Heart left ventricle (tissue), 13 donors: ENCODE results near the gene MRC2.

Source experiments
- POLR2A ChIP-seq, 2 donors: fragments of 450-650 bp; IDR thresholded peaks; one replicate each; pipeline ENCODE4 v1.6.1; 2017; ENCODE audit warnings: antibody characterized with exemption in 2 of 2, mild to moderate bottlenecking in 2 of 2, moderate library complexity in 2 of 2
- TF ChIP-seq, protein P1 (sequence below), 12 donors: fragments of 200-600 bp; sonication (generic) in 4 of 12; IDR thresholded peaks; one replicate each; pipeline versions ENCODE4 v1.5.0 to v1.8.0; 2018 to 2022; ENCODE audit warnings: antibody characterized with exemption in 12 of 12, mild to moderate bottlenecking in 5 of 12
- donor health status: ischemic (EF 13 %, LVEDD 7.1; RV severe dilation, severe dysfunction).
- donor health status: DM: no; HTN: yes; CAD: no.
- donor health status: DM: no; HTN: no; CAD: no.
- donor health status: ischemic (EF 25% LVEDD 6.9; RV normal size, moderate dysfunction).
- donor health status: ischemic (EF 25% LVEDD 5.7; RV mildly dilated, moderate dysfunction).
- donor health status: ischemic (EF 35%, LVEDD 5.7; RV mildly dilated, moderate dysfunction).
- donor health status: nonischemic (EF 11% LVEDD 7.7; RV severe dilation, severe dysfunction).
- donor health status: DM: yes; HTN: yes; CAD: no.
- donor health status: PGD.
- donor health status: ischemic (EF 29% LVEDD 5.4; RV normal size, mild dysfunction).
- donor health status: nonischemic (EF 23%, LVEDD 6.1; RV moderate dilation, normal function).

DNA sequence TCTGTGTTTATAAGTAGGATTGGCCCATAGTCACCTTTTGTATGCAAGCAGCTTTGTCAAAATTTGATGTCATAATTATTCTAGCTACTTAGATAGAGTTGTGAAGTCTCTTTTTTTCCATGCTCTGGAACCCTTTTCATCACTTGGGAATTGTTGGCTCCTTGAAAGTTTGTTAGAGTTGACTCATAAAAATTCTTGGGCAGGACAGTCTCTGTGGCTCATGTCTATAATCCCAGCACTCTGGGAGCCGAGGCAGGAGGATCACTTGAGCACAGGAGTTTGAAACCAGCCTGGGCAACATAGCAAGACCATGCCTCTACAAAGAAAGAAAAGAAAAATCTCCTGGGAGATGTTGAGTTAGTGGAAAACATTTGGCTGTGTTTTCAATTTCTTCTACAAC is 45.7 kb upstream of the MRC2 start:
- TF ChIP-seq, protein P1, sequence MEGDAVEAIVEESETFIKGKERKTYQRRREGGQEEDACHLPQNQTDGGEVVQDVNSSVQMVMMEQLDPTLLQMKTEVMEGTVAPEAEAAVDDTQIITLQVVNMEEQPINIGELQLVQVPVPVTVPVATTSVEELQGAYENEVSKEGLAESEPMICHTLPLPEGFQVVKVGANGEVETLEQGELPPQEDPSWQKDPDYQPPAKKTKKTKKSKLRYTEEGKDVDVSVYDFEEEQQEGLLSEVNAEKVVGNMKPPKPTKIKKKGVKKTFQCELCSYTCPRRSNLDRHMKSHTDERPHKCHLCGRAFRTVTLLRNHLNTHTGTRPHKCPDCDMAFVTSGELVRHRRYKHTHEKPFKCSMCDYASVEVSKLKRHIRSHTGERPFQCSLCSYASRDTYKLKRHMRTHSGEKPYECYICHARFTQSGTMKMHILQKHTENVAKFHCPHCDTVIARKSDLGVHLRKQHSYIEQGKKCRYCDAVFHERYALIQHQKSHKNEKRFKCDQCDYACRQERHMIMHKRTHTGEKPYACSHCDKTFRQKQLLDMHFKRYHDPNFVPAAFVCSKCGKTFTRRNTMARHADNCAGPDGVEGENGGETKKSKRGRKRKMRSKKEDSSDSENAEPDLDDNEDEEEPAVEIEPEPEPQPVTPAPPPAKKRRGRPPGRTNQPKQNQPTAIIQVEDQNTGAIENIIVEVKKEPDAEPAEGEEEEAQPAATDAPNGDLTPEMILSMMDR (IDR thresholded peaks at IDR 0.05): no peak
- TF ChIP-seq POLR2A (IDR thresholded peaks at IDR 0.05): no peak
